Ishikawa (cell line): Measurements from ENCODE around the gene ULK4.

Experiments
- CEBPB ChIP-seq: IDR thresholded peaks from 2 replicates; pipeline ENCODE4 v1.6.1; 2012
- CREB1 ChIP-seq: IDR thresholded peaks from 2 replicates; pipeline ENCODE4 v1.6.1; 2012; ENCODE audit warnings: low read depth
- EGR1 ChIP-seq: IDR thresholded peaks from 2 replicates; pipeline ENCODE4 v1.6.1; 2012
- EP300 ChIP-seq: IDR thresholded peaks from 2 replicates; pipeline ENCODE4 v1.6.1; 2012; ENCODE audit warnings: borderline replicate concordance
- FOXM1 ChIP-seq: IDR thresholded peaks from 2 replicates; pipeline ENCODE4 v1.6.1; 2012; ENCODE audit warnings: low read depth, borderline replicate concordance
- NFIC ChIP-seq: IDR thresholded peaks from 2 replicates; pipeline ENCODE4 v1.6.1; 2012
- RAD21 ChIP-seq: IDR thresholded peaks from 2 replicates; pipeline ENCODE4 v1.6.1; 2012; ENCODE audit warnings: low read depth
- TAF1 ChIP-seq: IDR thresholded peaks from 2 replicates; pipeline ENCODE4 v1.6.1; 2012; ENCODE audit warnings: low read depth, mild to moderate bottlenecking
- TCF12 ChIP-seq: IDR thresholded peaks from 2 replicates; pipeline ENCODE4 v1.6.1; 2012; ENCODE audit warnings: low read depth
- TEAD4 ChIP-seq: IDR thresholded peaks from 2 replicates; pipeline ENCODE4 v1.6.1; 2012
- YY1 ChIP-seq: IDR thresholded peaks from 2 replicates; pipeline ENCODE4 v1.6.1; 2012; ENCODE audit warnings: low read depth
- ZBTB7A ChIP-seq: IDR thresholded peaks from 2 replicates; pipeline ENCODE4 v1.6.1; 2012; ENCODE audit warnings: low read depth
- TF ChIP-seq, protein P1 (sequence below): IDR thresholded peaks from 2 replicates; pipeline ENCODE4 v1.6.1; 2012; ENCODE audit warnings: low read depth, mild to moderate bottlenecking
- TF ChIP-seq, protein P2 (sequence below): IDR thresholded peaks from 2 replicates; pipeline ENCODE4 v1.6.1; 2012
- TF ChIP-seq, protein P3 (sequence below): IDR thresholded peaks from 2 replicates; pipeline ENCODE4 v1.6.1; 2012

The ULK4 gene

DNA sequence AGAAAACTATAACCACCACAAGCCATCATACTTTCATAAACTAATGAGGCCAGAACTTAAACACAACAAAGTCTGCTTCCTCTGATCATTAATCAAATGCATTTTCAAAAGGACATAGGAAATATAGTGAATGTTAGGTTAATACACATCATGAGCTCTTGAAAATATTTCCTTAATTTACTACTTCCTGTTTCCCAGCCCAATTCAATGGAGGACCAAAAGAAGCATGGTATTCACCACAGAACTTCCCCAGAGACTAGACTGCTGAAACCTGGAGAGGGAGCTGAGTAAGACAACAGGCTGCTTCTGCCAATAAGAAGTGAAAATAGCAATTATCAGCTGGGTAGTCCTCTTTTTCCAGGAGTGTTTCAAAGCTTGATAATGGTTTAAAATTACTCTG is 250.3 kb downstream of the ULK4 start:
- TF ChIP-seq EP300 (no peak), CREB1 (no peak), EGR1 (no peak), NFIC (no peak), YY1 (no peak), CEBPB (no peak), ZBTB7A (no peak), RAD21 (no peak), FOXM1 (no peak), TCF12 (no peak), TAF1 (no peak)
- TF ChIP-seq, protein P1, sequence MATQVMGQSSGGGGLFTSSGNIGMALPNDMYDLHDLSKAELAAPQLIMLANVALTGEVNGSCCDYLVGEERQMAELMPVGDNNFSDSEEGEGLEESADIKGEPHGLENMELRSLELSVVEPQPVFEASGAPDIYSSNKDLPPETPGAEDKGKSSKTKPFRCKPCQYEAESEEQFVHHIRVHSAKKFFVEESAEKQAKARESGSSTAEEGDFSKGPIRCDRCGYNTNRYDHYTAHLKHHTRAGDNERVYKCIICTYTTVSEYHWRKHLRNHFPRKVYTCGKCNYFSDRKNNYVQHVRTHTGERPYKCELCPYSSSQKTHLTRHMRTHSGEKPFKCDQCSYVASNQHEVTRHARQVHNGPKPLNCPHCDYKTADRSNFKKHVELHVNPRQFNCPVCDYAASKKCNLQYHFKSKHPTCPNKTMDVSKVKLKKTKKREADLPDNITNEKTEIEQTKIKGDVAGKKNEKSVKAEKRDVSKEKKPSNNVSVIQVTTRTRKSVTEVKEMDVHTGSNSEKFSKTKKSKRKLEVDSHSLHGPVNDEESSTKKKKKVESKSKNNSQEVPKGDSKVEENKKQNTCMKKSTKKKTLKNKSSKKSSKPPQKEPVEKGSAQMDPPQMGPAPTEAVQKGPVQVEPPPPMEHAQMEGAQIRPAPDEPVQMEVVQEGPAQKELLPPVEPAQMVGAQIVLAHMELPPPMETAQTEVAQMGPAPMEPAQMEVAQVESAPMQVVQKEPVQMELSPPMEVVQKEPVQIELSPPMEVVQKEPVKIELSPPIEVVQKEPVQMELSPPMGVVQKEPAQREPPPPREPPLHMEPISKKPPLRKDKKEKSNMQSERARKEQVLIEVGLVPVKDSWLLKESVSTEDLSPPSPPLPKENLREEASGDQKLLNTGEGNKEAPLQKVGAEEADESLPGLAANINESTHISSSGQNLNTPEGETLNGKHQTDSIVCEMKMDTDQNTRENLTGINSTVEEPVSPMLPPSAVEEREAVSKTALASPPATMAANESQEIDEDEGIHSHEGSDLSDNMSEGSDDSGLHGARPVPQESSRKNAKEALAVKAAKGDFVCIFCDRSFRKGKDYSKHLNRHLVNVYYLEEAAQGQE: no peak
- TF ChIP-seq, protein P2, sequence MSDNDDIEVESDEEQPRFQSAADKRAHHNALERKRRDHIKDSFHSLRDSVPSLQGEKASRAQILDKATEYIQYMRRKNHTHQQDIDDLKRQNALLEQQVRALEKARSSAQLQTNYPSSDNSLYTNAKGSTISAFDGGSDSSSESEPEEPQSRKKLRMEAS: no peak

DNA sequence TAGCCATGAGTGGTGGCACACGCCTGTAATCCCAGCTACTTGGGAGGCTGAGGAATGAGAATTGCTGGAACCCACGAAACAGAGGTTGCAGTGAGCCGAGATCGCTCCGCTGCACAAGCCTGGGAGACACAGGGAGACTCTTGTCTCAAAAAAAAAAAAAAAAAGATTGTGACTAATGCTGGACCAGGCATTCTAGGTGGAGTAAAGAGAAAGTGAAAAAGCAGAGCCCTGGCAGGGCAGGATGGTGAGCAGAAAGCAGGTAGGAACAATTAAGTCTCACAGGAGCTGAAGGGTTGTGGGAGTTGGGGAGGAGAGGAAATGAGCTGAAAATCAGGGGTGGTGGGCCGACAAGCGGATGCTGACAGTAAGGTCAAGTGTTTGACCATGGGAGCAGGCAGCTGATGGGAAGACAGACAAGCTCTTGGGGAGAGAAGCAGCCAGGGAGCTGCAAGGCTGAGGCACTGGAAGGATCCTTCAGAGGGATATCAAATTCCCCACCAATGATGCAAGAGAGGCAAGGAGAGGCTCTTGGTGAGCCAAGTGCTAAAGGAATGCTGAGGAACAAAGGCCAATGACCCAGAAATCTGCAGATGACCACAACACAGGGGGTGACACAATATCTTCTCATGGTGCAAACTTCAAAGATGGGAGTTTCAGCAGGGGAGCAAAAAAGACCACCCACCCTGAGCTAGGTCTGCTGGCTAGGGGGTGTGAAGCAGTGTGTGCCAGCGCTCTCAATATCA is 251.1 kb downstream of the ULK4 start:
- TF ChIP-seq CEBPB (peak; percentile 81), EP300 (no peak), EGR1 (no peak), TEAD4 (0 out of 2 replicates have a peak, but pooled peaks have one; percentile 19), TAF1 (no peak)
- TF ChIP-seq, protein P1: no peak

DNA sequence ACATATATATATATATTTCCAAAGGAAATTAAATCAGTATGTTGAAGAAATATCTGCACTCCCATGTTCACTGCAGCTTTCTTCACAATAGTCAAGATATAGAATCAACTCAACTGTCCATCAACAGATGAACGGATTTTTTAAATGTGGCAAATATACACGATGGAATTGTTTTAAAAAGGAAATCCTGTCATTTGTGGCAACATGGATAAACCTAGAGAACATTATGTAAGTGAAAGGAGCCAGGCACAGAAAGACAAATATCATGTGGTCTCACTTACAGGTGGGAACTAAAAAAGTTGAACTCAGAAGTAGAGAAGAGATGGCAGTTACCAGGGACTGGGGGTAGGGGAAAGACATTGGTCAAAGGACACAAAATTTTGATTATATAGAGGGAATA is 253.7 kb downstream of the ULK4 start:
- TF ChIP-seq ZBTB7A: no peak
- no peak for TF ChIP-seq FOXM1
- TF ChIP-seq NFIC: no peak
- TF ChIP-seq CREB1: no peak
- TF ChIP-seq TCF12: no peak
- TF ChIP-seq, protein P1: no peak
- TF ChIP-seq CEBPB: no peak
- TF ChIP-seq, protein P3, sequence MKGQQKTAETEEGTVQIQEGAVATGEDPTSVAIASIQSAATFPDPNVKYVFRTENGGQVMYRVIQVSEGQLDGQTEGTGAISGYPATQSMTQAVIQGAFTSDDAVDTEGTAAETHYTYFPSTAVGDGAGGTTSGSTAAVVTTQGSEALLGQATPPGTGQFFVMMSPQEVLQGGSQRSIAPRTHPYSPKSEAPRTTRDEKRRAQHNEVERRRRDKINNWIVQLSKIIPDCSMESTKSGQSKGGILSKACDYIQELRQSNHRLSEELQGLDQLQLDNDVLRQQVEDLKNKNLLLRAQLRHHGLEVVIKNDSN: no peak
- TF ChIP-seq EP300: no peak
- TF ChIP-seq EGR1: no peak
- TF ChIP-seq RAD21: no peak
- no peak for TF ChIP-seq YY1
- no peak for TF ChIP-seq TAF1

DNA sequence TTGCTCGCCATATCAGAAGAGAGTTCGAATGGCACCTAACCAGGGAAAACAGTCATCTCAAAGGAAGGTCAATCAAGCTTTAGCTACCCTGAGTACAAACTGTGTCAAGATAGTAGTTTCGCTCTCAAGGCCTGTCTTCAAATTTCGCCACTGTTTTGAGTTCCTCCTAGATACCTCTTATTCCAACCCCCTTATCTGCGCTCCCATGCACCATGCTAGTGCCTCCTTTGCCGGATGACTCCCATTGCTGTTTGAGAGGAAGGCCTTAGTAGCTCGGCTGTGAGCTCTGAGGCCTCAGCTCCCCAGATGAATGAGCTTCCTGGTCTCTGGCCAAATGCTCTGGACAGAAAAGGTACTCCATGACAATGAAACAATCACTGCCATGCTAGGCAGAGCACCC is 256.0 kb downstream of the ULK4 start:
- TF ChIP-seq YY1 (no peak), FOXM1 (no peak), EGR1 (no peak), TAF1 (no peak), EP300 (no peak), ZBTB7A (no peak), NFIC (no peak), TCF12 (no peak), CREB1 (no peak), RAD21 (no peak), CEBPB (no peak), TEAD4 (no peak)
- TF ChIP-seq, protein P1: no peak
- TF ChIP-seq, protein P3: no peak
- TF ChIP-seq, protein P2: no peak
